Measurements from ENCODE around the gene SRP72.
"Not testable (repeated sequence)": the region's sequence is repeated elsewhere in the genome, so short reads cannot be mapped to it uniquely, and the experiment has no call there.

Gene SRP72

GRCh38 chr4:56466296-56466761 lies 1.1 kb upstream of the SRP72 start:
- not testable (repeated sequence) for H3K27ac ChIP-seq (ENCODE audit: low read depth, low read length); H3K9me3 ChIP-seq (ENCODE audit: insufficient read depth, low read depth, low read length); H3K27me3 ChIP-seq (ENCODE audit: insufficient read depth, low read length)
- Histone ChIP-seq H3K9ac (ENCODE audit: low read depth, low read length) (peak overlapping the region; percentile 86), H3K4me1 (ENCODE audit: insufficient read depth, low read length) (peaks cover 15% of the 10 kb centered on the region; the same call in 1 of the 2 replicates), H3K36me3 (ENCODE audit: insufficient read depth, low read length) (peaks cover 39% of the 10 kb centered on the region), H3K4me3 (ENCODE audit: low read length) (peak overlapping the region; percentile 88)
- 24% methylated on average over 6 of the region's 8 CpGs for WGBS

GRCh38 chr4:56466910-56467283 lies 520 bp upstream of the SRP72 start:
- WGBS: under 1% methylated on average over 8 of the region's 8 CpGs
- Histone ChIP-seq H3K9me3 (ENCODE audit: insufficient read depth, low read depth, low read length) (no peaks in the 10 kb centered on the region), H3K4me1 (ENCODE audit: insufficient read depth, low read length) (peaks cover 15% of the 10 kb centered on the region; the same call in 1 of the 2 replicates), H3K9ac (ENCODE audit: low read depth, low read length) (peak overlapping the region; percentile 86), H3K36me3 (ENCODE audit: insufficient read depth, low read length) (peaks cover 39% of the 10 kb centered on the region), H3K27me3 (ENCODE audit: insufficient read depth, low read length) (no peaks in the 10 kb centered on the region), H3K27ac (ENCODE audit: low read depth, low read length) (peak overlapping the region; percentile 84), H3K4me3 (ENCODE audit: low read length) (peak overlapping the region; percentile 88)

GRCh38 chr4:56468097-56468422 lies 643 bp downstream of the SRP72 start:
- H3K9me3 ChIP-seq (ENCODE audit: insufficient read depth, low read depth, low read length): no peaks in the 10 kb centered on the region
- under 1% methylated on average over 8 of the region's 10 CpGs for WGBS
- H3K36me3 ChIP-seq (ENCODE audit: insufficient read depth, low read length): peaks cover 39% of the 10 kb centered on the region
- H3K9ac ChIP-seq (ENCODE audit: low read depth, low read length): peak overlapping the region; percentile 86
- no peaks in the 10 kb centered on the region for H3K27me3 ChIP-seq (ENCODE audit: insufficient read depth, low read length)
- H3K4me1 ChIP-seq (ENCODE audit: insufficient read depth, low read length): peaks cover 15% of the 10 kb centered on the region; the same call in 1 of the 2 replicates
- peak overlapping the region; percentile 84 for H3K27ac ChIP-seq (ENCODE audit: low read depth, low read length)
- H3K4me3 ChIP-seq (ENCODE audit: low read length): peak overlapping the region; percentile 88

GRCh38 chr4:56469489-56470210 lies 2.2 kb downstream of the SRP72 start:
- H3K4me3 ChIP-seq (ENCODE audit: low read length): peak overlapping the region; percentile 88

GRCh38 chr4:56475917-56476316 lies 8.5 kb downstream of the SRP72 start:
- Histone ChIP-seq H3K27ac (ENCODE audit: low read depth, low read length) (no peak overlapping the region), H3K27me3 (ENCODE audit: insufficient read depth, low read length) (no peaks in the 10 kb centered on the region), H3K4me3 (ENCODE audit: low read length) (no peak overlapping the region), H3K9me3 (ENCODE audit: insufficient read depth, low read depth, low read length) (no peaks in the 10 kb centered on the region), H3K4me1 (ENCODE audit: insufficient read depth, low read length) (no peaks in the 10 kb centered on the region), H3K9ac (ENCODE audit: low read depth, low read length) (no peak overlapping the region), H3K36me3 (ENCODE audit: insufficient read depth, low read length) (peaks cover 97% of the 10 kb centered on the region)
- 98% methylated on average over 2 of the region's 2 CpGs for WGBS

More at GRCh38 chr4:56469489-56470210, 2.2 kb downstream of the SRP72 start:
- H3K27me3 ChIP-seq (ENCODE audit: insufficient read depth, low read length): no peaks in the 10 kb centered on the region
- peaks cover 51% of the 10 kb centered on the region for H3K36me3 ChIP-seq (ENCODE audit: insufficient read depth, low read length)
- no peaks in the 10 kb centered on the region for H3K9me3 ChIP-seq (ENCODE audit: insufficient read depth, low read depth, low read length)
- no peak overlapping the region for H3K9ac ChIP-seq (ENCODE audit: low read depth, low read length)
- peaks cover 15% of the 10 kb centered on the region; the same call in 1 of the 2 replicates for H3K4me1 ChIP-seq (ENCODE audit: insufficient read depth, low read length)
- no peak overlapping the region for H3K27ac ChIP-seq (ENCODE audit: low read depth, low read length)
- WGBS: 82% methylated on average over 5 of the region's 6 CpGs

GRCh38 chr4:56477192-56477702 lies 9.8 kb downstream of the SRP72 start:
- Histone ChIP-seq H3K36me3 (ENCODE audit: insufficient read depth, low read length) (peaks cover 96% of the 10 kb centered on the region), H3K27me3 (ENCODE audit: insufficient read depth, low read length) (no peaks in the 10 kb centered on the region), H3K9ac (ENCODE audit: low read depth, low read length) (no peak overlapping the region), H3K27ac (ENCODE audit: low read depth, low read length) (no peak overlapping the region), H3K4me1 (ENCODE audit: insufficient read depth, low read length) (no peaks in the 10 kb centered on the region), H3K9me3 (ENCODE audit: insufficient read depth, low read depth, low read length) (no peaks in the 10 kb centered on the region), H3K4me3 (ENCODE audit: low read length) (no peak overlapping the region)
- 97% methylated on average over 5 of the region's 5 CpGs for WGBS

- Histone ChIP-seq H3K9ac (ENCODE audit: low read depth, low read length) (no peak overlapping the region), H3K36me3 (ENCODE audit: insufficient read depth, low read length) (peaks cover 97% of the 10 kb centered on the region), H3K4me1 (ENCODE audit: insufficient read depth, low read length) (no peaks in the 10 kb centered on the region), H3K4me3 (ENCODE audit: low read length) (no peak overlapping the region), H3K27ac (ENCODE audit: low read depth, low read length) (no peak overlapping the region), H3K27me3 (ENCODE audit: insufficient read depth, low read length) (no peaks in the 10 kb centered on the region), H3K9me3 (ENCODE audit: insufficient read depth, low read depth, low read length) (no peaks in the 10 kb centered on the region)
- WGBS: 98% methylated on average over 2 of the region's 3 CpGs
These were observed 13.3 kb downstream of the SRP72 start for GRCh38 chr4:56480691-56481090.

GRCh38 chr4:56496241-56496640 lies 28.8 kb downstream of the SRP72 start:
- Histone ChIP-seq H3K9me3 (ENCODE audit: insufficient read depth, low read depth, low read length) (no peaks in the 10 kb centered on the region), H3K36me3 (ENCODE audit: insufficient read depth, low read length) (peaks cover 91% of the 10 kb centered on the region), H3K27me3 (ENCODE audit: insufficient read depth, low read length) (no peaks in the 10 kb centered on the region), H3K4me3 (ENCODE audit: low read length) (no peak overlapping the region), H3K27ac (ENCODE audit: low read depth, low read length) (no peak overlapping the region), H3K4me1 (ENCODE audit: insufficient read depth, low read length) (no peaks in the 10 kb centered on the region), H3K9ac (ENCODE audit: low read depth, low read length) (no peak overlapping the region)
- 89% methylated on average over 1 of the region's 1 CpG for WGBS

- Histone ChIP-seq H3K27ac (ENCODE audit: low read depth, low read length) (no peak within 1 kb of the TSS), H3K36me3 (ENCODE audit: insufficient read depth, low read length) (peaks cover 34% of the 10 kb centered on the region), H3K4me1 (ENCODE audit: insufficient read depth, low read length) (no peaks in the 10 kb centered on the region), H3K9ac (ENCODE audit: low read depth, low read length) (peak within 1 kb of the TSS; percentile 51), H3K27me3 (ENCODE audit: insufficient read depth, low read length) (peaks cover 23% of the 10 kb centered on the region), H3K4me3 (ENCODE audit: low read length) (peak within 1 kb of the TSS; percentile 64), H3K9me3 (ENCODE audit: insufficient read depth, low read depth, low read length) (no peaks in the 10 kb centered on the region)
- 1% methylated on average over 56 of the region's 56 CpGs for WGBS
These were observed 38.1 kb downstream of the SRP72 start, which contains the start of gene ARL9 for GRCh38 chr4:56505269-56506130. ARL9 (plus strand) TSS chr4:56505791; CDS start chr4:56505863, 72 bp downstream.

GRCh38 chr4:56511098-56511497 lies 43.7 kb downstream of the SRP72 start:
- no peak overlapping the region for H3K4me3 ChIP-seq (ENCODE audit: low read length)
- peaks cover 12% of the 10 kb centered on the region for H3K27me3 ChIP-seq (ENCODE audit: insufficient read depth, low read length)
- H3K4me1 ChIP-seq (ENCODE audit: insufficient read depth, low read length): no peaks in the 10 kb centered on the region
- H3K36me3 ChIP-seq (ENCODE audit: insufficient read depth, low read length): no peaks in the 10 kb centered on the region
- H3K9me3 ChIP-seq (ENCODE audit: insufficient read depth, low read depth, low read length): no peaks in the 10 kb centered on the region
- H3K27ac ChIP-seq (ENCODE audit: low read depth, low read length): no peak overlapping the region
- H3K9ac ChIP-seq (ENCODE audit: low read depth, low read length): no peak overlapping the region

GRCh38 chr4:56512166-56512565 lies 44.7 kb downstream of the SRP72 start:
- H3K36me3 ChIP-seq (ENCODE audit: insufficient read depth, low read length): no peaks in the 10 kb centered on the region
- H3K27ac ChIP-seq (ENCODE audit: low read depth, low read length): no peak overlapping the region
- H3K27me3 ChIP-seq (ENCODE audit: insufficient read depth, low read length): peaks cover 1% of the 10 kb centered on the region
- no peaks in the 10 kb centered on the region for H3K9me3 ChIP-seq (ENCODE audit: insufficient read depth, low read depth, low read length)
- WGBS: 83% methylated on average over 1 of the region's 1 CpG
- no peak overlapping the region for H3K9ac ChIP-seq (ENCODE audit: low read depth, low read length)
- H3K4me3 ChIP-seq (ENCODE audit: low read length): no peak overlapping the region
- no peaks in the 10 kb centered on the region for H3K4me1 ChIP-seq (ENCODE audit: insufficient read depth, low read length)

All from HUES64 (cell line).